B cell (primary cell): Measurements from ENCODE around the gene CENPP.

Source experiments
- EZH2 ChIP-seq: IDR thresholded peaks from 2 replicates; pipeline ENCODE4 v1.6.1; 2012; ENCODE audit warnings: borderline replicate concordance, low read depth, mild to moderate bottlenecking, moderate library complexity, low read length; ENCODE audit not compliant: insufficient read depth, poor library complexity, severe bottlenecking
- TF ChIP-seq, protein P1 (sequence below): fragments of 200-600 bp; IDR thresholded peaks from one replicate; pipeline ENCODE4 v1.8.0; 2022; ENCODE audit warnings: antibody characterized with exemption, mild to moderate bottlenecking

DNA sequence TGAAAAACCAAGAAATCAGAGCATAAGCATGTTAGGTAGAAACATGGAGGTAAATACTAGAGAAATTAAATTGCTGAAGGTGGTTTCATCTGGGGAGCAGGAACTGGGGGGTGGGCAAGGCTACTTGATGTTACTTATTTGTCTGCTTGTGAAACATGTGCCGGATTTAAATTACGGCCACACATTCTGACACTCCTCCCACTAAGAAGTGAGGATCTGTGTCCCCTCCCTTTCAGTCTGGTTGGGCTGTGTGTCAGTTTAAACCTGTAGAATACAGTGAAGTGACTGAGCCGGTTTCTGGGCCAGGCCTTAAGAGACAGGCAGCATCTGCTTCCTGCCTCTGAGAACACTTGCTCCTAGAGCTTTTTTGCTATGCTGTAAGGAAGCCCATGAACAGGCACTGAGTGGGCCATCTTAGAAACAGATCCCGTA lies 29.9 kb upstream of the CENPP start:
- TF ChIP-seq, protein P1, sequence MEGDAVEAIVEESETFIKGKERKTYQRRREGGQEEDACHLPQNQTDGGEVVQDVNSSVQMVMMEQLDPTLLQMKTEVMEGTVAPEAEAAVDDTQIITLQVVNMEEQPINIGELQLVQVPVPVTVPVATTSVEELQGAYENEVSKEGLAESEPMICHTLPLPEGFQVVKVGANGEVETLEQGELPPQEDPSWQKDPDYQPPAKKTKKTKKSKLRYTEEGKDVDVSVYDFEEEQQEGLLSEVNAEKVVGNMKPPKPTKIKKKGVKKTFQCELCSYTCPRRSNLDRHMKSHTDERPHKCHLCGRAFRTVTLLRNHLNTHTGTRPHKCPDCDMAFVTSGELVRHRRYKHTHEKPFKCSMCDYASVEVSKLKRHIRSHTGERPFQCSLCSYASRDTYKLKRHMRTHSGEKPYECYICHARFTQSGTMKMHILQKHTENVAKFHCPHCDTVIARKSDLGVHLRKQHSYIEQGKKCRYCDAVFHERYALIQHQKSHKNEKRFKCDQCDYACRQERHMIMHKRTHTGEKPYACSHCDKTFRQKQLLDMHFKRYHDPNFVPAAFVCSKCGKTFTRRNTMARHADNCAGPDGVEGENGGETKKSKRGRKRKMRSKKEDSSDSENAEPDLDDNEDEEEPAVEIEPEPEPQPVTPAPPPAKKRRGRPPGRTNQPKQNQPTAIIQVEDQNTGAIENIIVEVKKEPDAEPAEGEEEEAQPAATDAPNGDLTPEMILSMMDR = no peak
- TF ChIP-seq EZH2 = no peak
